Right renal cortex interstitium (tissue), 3 donors: ENCODE measurements around the gene IMPACT. TPM values are rescaled to one million over a fixed set of nuclear protein-coding genes. Genes with fewer than 3 reads are reported as not detected.

Experiments
- DNase-seq, 3 donors: peaks; one replicate each; pipeline ENCODE4 v3.0.0-alpha.2; 2013; ENCODE audit warnings: low read depth in 3 of 3, low spot score in 2 of 3
- polyA plus RNA-seq, 3 donors: library from polyadenylated mRNA; unstranded; fragments of 120-200 nt; gene quantifications; one replicate each; pipeline ENCODE4 v1.2.1, GENCODE V29; 2013; ENCODE audit not compliant: insufficient read length in 3 of 3

The IMPACT gene
- polyA plus RNA-seq, 3 donors = 69.3 to 71.5 (median 70.4) TPM

GRCh38 chr18:24474406-24474805 is 47.9 kb downstream of the IMPACT start:
- DNase-seq = no peak

DNA sequence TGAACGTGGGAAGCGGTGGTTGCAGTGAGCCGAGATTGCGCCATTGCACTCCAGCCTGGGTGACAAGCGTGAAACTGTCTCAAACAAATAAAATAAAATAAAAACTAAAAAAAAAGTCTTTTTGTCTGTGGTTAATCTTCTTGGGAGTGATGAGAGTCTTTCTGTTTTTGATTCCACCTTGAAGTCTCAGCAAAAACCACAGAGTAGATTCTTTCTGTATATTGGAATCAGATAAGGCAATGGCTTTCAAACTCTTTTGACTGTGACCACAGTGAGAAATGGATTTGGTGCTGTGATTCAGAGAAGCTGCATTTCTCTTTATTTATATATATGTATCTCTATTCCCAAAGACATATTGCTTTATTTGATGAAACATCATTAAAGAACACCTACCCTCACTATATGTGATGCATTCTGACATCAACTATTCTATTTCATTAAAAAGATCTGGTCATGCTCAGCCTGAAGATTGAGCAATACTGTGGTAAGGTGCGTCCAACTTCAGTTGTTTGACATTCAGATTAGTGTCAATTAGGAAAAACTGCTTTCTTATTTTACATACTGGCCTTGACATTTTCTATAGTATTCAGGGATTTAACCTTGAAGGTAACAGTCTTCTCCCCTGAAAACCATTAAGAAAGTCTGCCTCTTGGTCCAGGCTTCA is 49.6 kb downstream of the IMPACT start:
- DNase-seq = no peak

- DNase-seq = no peak
These were observed 52.9 kb downstream of the IMPACT start for GRCh38 chr18:24479371-24479770.

GRCh38 chr18:24482821-24483220 is 56.4 kb downstream of the IMPACT start:
- DNase-seq = no peak

- no peak for DNase-seq
These were observed 59.2 kb downstream of the IMPACT start for GRCh38 chr18:24485681-24486080.

- no peak for DNase-seq
These were observed 60.2 kb downstream of the IMPACT start for GRCh38 chr18:24486684-24487083.

DNA sequence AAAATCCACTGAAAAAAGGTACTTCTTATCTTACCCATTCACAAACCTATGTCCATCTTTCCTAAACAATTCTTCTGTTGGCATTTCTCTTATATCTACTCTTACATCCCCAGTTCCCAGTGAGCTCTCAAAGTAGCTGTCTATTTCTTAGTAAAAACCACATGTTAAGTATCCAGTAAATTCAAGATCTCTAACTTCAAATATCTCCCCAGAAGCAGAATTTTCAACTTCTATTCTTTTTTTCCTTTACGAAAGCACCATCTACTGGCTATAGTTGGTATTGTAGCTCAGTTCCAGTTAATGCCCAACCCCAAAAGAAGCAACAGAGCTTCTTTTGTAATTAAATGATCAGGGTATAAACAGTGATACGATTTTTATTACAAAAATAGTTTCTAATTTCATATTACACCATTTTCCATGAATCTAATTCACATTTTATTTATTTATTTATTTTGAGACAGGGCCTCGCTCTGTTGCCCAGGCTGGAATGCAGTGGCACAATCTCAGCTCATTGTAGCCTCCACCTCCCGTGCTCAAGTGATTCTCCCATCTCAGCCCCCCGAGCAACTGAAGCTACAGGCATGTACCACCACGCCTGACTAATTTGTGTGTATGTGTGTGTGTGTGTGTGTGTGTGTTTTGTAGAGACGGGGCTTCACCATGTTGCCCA is 62.5 kb downstream of the IMPACT start:
- no peak for DNase-seq

DNA sequence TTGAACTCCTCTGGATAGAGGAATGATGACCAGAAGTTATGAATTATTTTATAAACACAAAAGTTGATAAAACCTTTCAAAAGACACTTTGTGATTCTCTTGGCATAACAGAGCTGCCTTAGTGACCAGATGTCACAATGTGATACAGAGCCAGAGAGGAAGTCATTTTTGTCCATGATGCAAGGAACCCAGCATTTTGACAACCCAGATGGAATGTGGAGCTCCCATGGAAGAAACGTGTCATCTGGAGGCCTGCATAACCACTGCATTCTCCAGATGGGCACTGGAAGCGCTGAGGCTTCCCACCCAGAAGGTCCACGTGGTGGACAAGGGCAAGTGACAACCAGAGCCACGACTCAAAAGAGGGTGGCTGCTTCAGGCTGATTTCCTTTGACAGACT is 64.1 kb downstream of the IMPACT start:
- no peak for DNase-seq

DNA sequence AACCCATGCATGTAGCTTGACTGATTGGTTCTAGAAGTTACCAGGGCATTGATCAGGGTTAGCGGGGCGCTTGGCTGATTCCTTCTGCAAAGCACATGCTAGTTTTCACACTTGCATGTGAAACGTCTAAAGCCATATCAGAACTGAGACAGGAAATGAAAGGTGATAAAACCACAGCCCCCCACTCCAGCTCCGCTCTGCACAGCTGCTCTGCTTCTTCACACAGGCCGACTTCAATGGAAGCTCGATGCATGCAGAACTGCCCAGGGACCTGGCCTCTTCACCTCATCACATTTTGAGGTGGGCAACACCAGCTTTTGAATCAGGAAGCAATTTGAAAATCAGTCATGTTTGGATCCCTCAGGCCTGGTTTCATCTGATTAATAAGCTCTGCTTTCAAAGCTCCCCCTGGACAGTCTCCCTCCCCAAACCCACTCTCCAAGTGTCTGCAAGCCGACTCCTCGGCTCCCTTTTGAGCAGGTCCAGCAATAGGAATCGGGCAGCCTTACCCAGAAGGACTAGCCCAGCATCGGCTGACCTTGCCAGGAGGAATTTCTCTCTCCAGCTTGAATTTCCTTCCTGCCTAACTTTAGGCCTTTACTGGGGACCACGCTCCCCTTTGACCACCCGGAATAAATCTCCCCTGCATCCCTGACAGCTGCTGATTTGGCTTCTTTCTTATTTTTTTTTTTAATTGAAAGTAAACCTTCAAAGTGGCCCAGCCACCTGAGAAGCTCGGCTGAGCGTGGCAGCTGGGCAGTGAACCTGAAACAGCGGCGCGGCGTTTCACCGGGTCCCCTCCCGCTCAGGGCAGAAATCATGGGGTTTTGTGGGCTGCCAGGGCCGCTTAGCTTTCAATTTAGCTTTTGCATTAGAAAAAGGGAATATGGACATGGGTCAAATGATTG is 65.7 kb downstream of the IMPACT start:
- DNase-seq = peak in 2 of 3 donors; percentile 58 to 65

GRCh38 chr18:24494586-24494985 is 68.1 kb downstream of the IMPACT start:
- DNase-seq = no peak

DNA sequence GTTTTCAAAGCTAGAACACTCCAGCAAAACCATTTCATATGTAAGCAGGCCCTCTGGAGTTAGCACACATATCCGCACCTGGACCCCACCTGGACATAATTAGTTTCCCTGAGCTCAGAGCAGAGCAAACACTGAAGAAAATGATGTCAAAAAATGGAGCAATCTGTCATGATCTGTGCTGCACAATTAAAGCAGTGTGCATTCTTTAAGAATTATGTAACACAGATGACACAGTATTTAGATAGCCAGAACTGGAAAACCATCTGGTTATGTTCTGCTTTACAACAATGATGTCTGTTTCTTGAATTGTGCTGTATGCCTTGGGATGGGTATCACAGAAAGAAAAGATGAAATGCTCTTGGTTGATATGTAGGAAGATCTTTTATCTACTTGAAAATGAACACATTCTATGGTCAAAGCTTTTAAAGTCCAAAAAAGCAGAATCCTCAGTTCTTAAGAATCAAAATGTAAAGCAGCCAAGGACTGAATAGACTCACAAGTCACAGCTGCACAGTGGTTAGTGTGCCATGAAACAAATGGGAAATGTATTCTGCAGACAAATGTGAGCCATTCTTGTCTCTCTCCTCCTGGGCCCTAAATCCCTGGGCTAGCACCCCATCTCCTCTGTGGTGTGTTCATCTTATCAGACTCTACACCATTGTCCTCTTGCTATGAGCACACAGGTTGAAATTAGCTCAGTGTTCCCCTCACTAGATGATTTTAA is 70.7 kb downstream of the IMPACT start:
- DNase-seq = no peak

DNA sequence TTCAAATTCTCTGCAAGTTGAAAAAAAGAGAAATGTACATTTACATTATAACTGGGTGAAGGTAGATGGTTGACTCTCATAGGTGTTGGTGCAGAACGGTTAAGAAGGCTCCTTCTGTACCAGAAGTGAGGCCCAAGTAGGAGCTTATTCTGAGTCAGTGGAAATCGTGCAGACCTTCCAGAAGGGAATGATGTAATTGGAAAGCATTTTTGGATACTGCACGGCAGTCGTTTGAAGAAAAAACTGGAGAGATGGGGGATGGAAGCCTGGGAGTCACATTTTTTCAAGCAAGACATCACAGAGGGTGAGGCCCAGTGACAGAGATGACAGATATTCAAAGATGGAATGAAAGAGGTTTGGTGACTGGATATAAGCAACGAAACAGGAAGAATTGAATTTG is 73.3 kb downstream of the IMPACT start:
- no peak for DNase-seq

GRCh38 chr18:24500217-24500616 is 73.7 kb downstream of the IMPACT start:
- DNase-seq = no peak

DNA sequence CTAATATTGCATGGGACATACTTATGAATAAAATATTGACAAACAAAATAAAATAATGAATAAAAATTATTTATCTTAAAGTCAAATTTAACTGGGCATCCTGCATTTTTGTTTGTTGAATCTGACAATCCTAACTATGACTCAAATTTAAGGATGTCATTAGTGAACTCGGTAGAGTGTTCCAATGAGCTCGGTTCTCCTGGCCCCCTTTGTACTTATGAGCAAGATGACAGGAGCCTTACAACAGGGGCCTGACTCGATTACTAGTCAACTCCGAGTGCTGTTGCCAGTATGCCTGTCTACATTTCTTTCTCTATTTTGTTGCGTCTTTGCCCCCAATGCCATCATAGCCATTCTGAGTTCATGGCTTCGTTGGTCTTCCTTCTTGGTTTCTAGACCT is 74.3 kb downstream of the IMPACT start:
- no peak for DNase-seq

GRCh38 chr18:24502667-24503523 is 76.4 kb downstream of the IMPACT start:
- no peak for DNase-seq

Other genes with a start within 250 kb of the IMPACT start
- 10 to 100 TPM; 49.2 to 61.3 (median 54.0) TPM for gene OSBPL1A, start 28.8 kb upstream of the IMPACT start, polyA plus RNA-seq
- under 1 TPM in 1 of 3 donors, not detected in 2; 0.10 TPM for gene HRH4, start 34.0 kb downstream of the IMPACT start, polyA plus RNA-seq